ENCODE results near the gene ABHD17B.

Gene ABHD17B

DNA sequence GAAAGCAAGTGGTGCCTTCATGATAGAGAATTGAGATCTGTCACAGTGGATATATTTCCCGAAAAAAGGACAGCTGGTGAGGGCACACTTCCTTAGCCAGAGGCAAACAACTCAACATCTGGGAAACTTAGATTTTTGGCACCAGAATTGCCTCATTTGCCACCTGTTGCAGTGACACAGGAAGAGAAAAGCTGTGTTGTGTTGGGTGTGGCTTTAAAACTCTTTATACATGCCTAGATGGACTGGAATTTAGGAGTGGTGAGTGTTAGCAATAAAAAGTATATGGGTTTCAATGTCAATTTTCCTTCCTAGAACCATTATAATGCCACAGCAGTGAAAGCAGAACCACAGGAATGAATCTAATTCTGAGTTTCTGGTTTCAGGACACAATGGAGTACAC is 80.1 kb downstream of the ABHD17B start:
- DNase-seq (ENCODE audit: low read depth in 2 of 2) = no peak
- TF ChIP-seq, protein P1, sequence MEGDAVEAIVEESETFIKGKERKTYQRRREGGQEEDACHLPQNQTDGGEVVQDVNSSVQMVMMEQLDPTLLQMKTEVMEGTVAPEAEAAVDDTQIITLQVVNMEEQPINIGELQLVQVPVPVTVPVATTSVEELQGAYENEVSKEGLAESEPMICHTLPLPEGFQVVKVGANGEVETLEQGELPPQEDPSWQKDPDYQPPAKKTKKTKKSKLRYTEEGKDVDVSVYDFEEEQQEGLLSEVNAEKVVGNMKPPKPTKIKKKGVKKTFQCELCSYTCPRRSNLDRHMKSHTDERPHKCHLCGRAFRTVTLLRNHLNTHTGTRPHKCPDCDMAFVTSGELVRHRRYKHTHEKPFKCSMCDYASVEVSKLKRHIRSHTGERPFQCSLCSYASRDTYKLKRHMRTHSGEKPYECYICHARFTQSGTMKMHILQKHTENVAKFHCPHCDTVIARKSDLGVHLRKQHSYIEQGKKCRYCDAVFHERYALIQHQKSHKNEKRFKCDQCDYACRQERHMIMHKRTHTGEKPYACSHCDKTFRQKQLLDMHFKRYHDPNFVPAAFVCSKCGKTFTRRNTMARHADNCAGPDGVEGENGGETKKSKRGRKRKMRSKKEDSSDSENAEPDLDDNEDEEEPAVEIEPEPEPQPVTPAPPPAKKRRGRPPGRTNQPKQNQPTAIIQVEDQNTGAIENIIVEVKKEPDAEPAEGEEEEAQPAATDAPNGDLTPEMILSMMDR (IDR thresholded peaks at IDR 0.05; ENCODE audit: low read depth, low read length) = no peak
- no peak overlapping the region for H3K4me3 ChIP-seq (replicated peaks in 1 of 2; ENCODE audit: low read depth in 2 of 2, low read length in 2 of 2)

DNA sequence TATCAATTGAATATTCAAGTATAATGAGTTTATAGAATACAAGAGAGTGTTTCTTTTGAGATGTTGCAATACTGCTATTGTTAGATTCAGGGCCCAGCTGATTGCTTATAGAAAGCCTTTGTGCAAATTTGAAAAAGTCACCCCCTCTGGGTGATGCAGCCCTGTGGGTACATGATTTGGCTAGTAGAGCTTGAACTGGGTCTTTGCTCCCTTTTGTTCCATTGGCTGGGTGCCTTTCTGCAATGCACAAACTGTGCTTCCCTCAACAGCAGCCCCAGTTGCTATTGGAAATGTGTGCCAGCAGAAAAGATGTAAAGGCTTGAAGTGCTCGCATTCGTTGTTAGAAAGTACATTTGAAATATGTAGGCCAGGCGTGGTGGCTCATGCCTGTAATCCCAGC is 80.8 kb downstream of the ABHD17B start:
- DNase-seq (ENCODE audit: low read depth in 2 of 2) = no peak
- TF ChIP-seq, protein P1 (IDR thresholded peaks at IDR 0.05; ENCODE audit: low read depth, low read length) = no peak
- H3K4me3 ChIP-seq (replicated peaks in 1 of 2; ENCODE audit: low read depth in 2 of 2, low read length in 2 of 2) = no peak overlapping the region

DNA sequence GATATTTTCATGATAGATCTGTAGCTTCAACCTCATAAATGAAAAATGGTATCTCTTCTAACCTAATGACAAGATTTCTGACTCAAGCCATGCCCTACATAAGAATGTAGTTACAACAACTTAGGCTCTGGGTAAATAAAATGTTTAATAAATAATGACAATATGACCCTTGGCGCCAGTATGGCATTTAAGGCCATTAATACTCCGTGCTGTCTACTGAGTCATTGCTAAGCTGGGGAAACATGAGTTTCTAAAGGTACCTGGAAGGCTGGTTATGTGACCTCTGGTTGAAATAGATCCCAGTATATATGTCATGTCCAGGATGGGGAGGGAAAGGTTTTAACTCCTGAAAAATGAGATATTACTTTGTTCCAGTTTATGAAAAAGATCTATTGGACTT is 84.7 kb downstream of the ABHD17B start:
- no peak for DNase-seq (ENCODE audit: low read depth in 2 of 2)
- H3K4me3 ChIP-seq (replicated peaks in 1 of 2; ENCODE audit: low read depth in 2 of 2, low read length in 2 of 2) = no peak overlapping the region
- TF ChIP-seq, protein P1 (IDR thresholded peaks at IDR 0.05; ENCODE audit: low read depth, low read length) = no peak

DNA sequence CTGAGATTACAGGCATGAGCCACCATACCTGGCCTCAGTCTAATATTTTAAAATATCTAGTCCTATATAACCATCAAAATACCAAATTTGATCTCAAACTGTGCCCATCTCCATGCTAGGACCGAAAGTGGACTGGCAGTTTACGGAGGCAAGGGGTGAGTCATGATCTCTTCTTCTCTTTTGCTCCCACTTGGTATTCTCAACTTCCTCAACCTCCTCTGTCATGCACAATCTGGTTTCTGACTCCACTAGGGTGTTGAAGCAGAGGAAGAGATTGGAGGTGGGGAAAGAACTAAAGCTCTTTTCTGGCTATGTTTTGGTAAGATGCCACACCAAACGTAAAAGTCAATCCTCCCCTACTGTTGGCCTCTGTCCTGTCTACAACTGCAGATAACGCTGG is 86.7 kb downstream of the ABHD17B start:
- TF ChIP-seq, protein P1 (IDR thresholded peaks at IDR 0.05; ENCODE audit: low read depth, low read length) = no peak
- no peak for DNase-seq (ENCODE audit: low read depth in 2 of 2)
- H3K4me3 ChIP-seq (replicated peaks in 1 of 2; ENCODE audit: low read depth in 2 of 2, low read length in 2 of 2) = no peak overlapping the region

DNA sequence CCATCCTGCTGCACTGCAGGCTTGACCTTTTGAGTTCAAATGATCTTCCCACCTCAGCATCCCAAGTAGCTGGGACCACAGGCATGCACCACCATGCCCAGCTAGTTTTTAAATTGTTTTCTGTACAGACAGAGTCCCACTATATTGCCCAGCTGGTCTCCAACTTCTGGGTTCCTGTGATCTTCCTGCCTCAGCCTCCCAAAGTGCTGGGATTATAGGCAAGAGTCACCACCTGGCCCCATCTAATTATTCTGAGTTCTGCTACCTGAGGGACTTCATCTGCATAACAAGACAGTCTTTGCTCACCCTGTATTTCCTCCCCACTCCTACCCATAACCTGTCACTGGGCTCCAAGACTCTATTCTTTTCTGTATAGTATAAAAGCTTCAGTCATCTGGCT is 88.1 kb downstream of the ABHD17B start:
- no peak overlapping the region for H3K4me3 ChIP-seq (replicated peaks in 1 of 2; ENCODE audit: low read depth in 2 of 2, low read length in 2 of 2)
- DNase-seq (ENCODE audit: low read depth in 2 of 2) = no peak
- TF ChIP-seq, protein P1 (IDR thresholded peaks at IDR 0.05; ENCODE audit: low read depth, low read length) = no peak

DNA sequence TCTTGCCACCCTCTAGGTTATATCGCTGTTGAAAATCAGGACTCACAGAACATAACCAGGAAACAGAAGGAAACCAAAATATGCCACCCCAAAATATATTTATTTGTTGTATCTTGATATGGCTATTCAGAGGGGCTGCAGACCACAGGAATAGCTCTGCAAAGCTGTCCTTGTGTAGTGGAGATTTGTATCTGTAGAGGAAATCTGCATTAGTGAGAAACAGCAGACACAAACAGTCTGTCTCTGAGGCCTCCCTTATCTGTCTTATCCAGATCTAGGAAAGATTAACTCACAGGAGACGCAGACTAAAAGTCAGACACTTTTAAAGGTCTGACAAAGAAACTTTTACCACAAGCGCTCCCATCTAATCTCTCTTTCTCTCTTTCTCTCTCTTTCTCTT is 88.5 kb downstream of the ABHD17B start:
- TF ChIP-seq, protein P1 (IDR thresholded peaks at IDR 0.05; ENCODE audit: low read depth, low read length) = no peak
- H3K4me3 ChIP-seq (replicated peaks in 1 of 2; ENCODE audit: low read depth in 2 of 2, low read length in 2 of 2) = no peak overlapping the region
- no peak for DNase-seq (ENCODE audit: low read depth in 2 of 2)

DNA sequence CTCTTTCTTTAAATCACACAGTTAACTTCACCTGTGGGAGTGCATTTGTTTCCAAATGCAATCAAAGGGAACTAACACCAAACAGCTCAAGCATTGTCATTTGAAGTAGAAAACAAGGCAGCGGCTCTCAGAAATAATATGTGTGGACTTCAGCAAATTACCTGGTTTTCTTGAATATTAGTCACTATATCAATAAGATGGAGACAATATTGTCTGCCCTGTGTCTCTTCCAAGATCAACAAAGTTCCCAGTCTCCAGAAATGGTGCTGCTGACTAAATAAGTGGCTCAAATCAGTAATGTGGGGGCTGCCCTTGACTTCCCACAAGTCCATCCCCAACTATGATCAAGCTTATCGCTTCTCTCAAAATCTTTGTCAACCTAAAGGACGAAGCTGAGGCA is 89.6 kb downstream of the ABHD17B start:
- no peak overlapping the region for H3K4me3 ChIP-seq (replicated peaks in 1 of 2; ENCODE audit: low read depth in 2 of 2, low read length in 2 of 2)
- TF ChIP-seq, protein P1 (IDR thresholded peaks at IDR 0.05; ENCODE audit: low read depth, low read length) = no peak
- no peak for DNase-seq (ENCODE audit: low read depth in 2 of 2)
